A673 (cell line): ENCODE data around the gene THAP3. TPM values are rescaled to one million over a fixed set of nuclear protein-coding genes. Genes with fewer than 3 reads are reported as not detected.
"Not testable (repeated sequence)": the region's sequence is repeated elsewhere in the genome, so short reads cannot be mapped to it uniquely, and the experiment has no call there.

ENCODE experiments used
- BruUV-seq: library from RNA; stranded (reverse); fragments of 400-500 nt; replicated peaks from 2 replicates; lab custom pipeline; 2021; lab: Mats Ljungman, UMichigan
- CTCF ChIA-PET: fragments of 300-600 bp; sonication (Branson Sonifier 250); formaldehyde crosslinking; loops from one replicate; lab custom pipeline; 2022; ENCODE audit warnings: antibody characterized with exemption; lab: Charles Lee
- POLR2A ChIA-PET: fragments of 300-600 bp; sonication (Branson Sonifier 250); formaldehyde crosslinking; loops from one replicate; lab custom pipeline; 2022; ENCODE audit warnings: antibody characterized with exemption; ENCODE audit not compliant: low non-redundant PET; lab: Charles Lee
- DNase-seq: peaks from one replicate; pipeline ENCODE4 v3.0.0-alpha.2; 2015; ENCODE audit warnings: low spot score
- H3K27ac ChIP-seq: fragments of 200-600 bp; sonication (generic); 2 replicates; pipeline ENCODE4 v1.5.1; 2016; ENCODE audit warnings: mixed run types, low read depth, mild to moderate bottlenecking, mixed read lengths, antibody characterized with exemption, low read length; ENCODE audit not compliant: poor library complexity, severe bottlenecking
- H3K27me3 ChIP-seq: fragments of 200-600 bp; sonication (generic); replicated peaks from 2 replicates; pipeline ENCODE4 v1.6.1; 2017; ENCODE audit warnings: mixed run types, low read depth, mild to moderate bottlenecking, mixed read lengths, antibody characterized with exemption, low read length; ENCODE audit not compliant: insufficient read depth, poor library complexity
- H3K36me3 ChIP-seq: fragments of 200-600 bp; sonication (generic); 2 replicates; pipeline ENCODE4 v1.6.1; 2016; ENCODE audit warnings: mixed run types, mild to moderate bottlenecking, mixed read lengths, antibody characterized with exemption, low read length; ENCODE audit not compliant: insufficient read depth, poor library complexity, severe bottlenecking
- H3K4me1 ChIP-seq: fragments of 200-600 bp; sonication (generic); 2 replicates; pipeline ENCODE4 v1.6.1; 2017; ENCODE audit warnings: mixed run types, mild to moderate bottlenecking, mixed read lengths, antibody characterized with exemption, low read length; ENCODE audit not compliant: insufficient read depth, poor library complexity, severe bottlenecking
- H3K4me3 ChIP-seq: fragments of 200-600 bp; sonication (generic); 2 replicates; pipeline ENCODE4 v1.5.1; 2016; ENCODE audit warnings: low read depth, mixed run types, mild to moderate bottlenecking, mixed read lengths, low read length; ENCODE audit not compliant: poor library complexity, severe bottlenecking
- H3K9me3 ChIP-seq: fragments of 200-600 bp; sonication (generic); 2 replicates; pipeline ENCODE4 v1.6.1; 2016; ENCODE audit warnings: mixed run types, low read depth, mild to moderate bottlenecking, mixed read lengths, antibody characterized with exemption, low read length; ENCODE audit not compliant: poor library complexity, severe bottlenecking
- CTCF ChIP-seq: fragments of 300-800, 200-600 bp; sonication (generic); conservative IDR thresholded peaks from 2 replicates; pipeline ENCODE4 v1.5.1; 2017; ENCODE audit warnings: low read depth, mild to moderate bottlenecking, antibody characterized with exemption, low read length, moderate library complexity, mixed read lengths
- EZH2 ChIP-seq: fragments of 200-600 bp; sonication (generic); IDR thresholded peaks from 2 replicates; pipeline ENCODE4 v1.6.1; 2017; ENCODE audit warnings: borderline replicate concordance, low read depth, mild to moderate bottlenecking, mixed read lengths, antibody characterized with exemption, low read length; ENCODE audit not compliant: poor library complexity, severe bottlenecking
- intact Hi-C: fragments of 100-400 bp; cut with micrococcal nuclease; formaldehyde crosslinking; loops from one replicate; pipeline ENCODE4 v1.10.0; 2022; ENCODE audit not compliant: unreplicated experiment
- total RNA-seq: library from RNA; stranded (reverse); gene quantifications from 2 replicates; pipeline ENCODE4 v1.2.3, GENCODE V29; 2021

Gene THAP3
- total RNA-seq, 1 experiment from 2014 or later: 23.6 TPM

DNA sequence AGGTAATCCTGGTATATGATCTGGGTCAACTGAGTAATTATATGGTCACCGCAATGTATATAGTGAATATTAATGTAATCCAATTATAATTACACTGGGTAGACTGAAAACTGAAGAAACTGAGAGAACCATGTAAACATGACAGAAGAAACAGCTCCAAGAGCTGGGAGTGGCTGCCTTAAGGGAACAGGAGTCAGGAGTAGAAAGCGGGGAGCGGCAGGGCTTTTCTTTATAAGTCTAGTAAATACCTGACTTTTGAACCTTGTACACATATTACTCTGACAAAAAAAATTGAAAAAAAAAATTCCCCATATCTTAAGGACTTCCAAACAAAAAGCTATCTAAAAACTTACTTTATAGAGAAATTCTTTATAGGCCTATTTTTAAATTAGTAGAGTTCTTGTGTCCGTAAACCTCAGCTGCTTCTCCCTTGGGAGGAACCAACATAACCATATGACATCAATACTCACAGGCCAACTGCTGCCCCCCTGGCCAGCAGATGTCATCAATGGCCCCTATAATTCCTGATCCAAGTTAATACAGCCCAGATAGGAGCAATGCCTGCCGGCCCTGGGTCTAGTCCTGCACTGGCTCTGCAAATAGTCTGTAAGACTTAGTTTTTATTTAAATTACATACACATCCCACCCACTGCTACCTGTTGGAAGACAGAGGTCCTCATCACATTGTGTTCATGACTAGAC lies 33.8 kb downstream of the THAP3 start:
- ChIA-PET POLR2A (interaction anchor here (0.6 kb wide), 1 partner anchor 238 kb away, joined by 3 read pairs; no protein-coding TSS in a partner anchor), CTCF (no interaction called here)
- Histone ChIP-seq H3K36me3 (no peaks in the 10 kb centered on the region), H3K9me3 (no peaks in the 10 kb centered on the region), H3K27me3 (no peaks in the 10 kb centered on the region), H3K27ac (no peak overlapping the region), H3K4me1 (peaks cover 5% of the 10 kb centered on the region), H3K4me3 (no peak overlapping the region)
- intact Hi-C loops: no loop called here
- no TSS peak for BruUV-seq
- TF ChIP-seq CTCF: no peak
- TF ChIP-seq EZH2: no peak
- no peak for DNase-seq

GRCh38 chr1:6660415-6661049 lies 35.9 kb downstream of the THAP3 start:
- Histone ChIP-seq H3K27ac (no peak overlapping the region), H3K9me3 (no peaks in the 10 kb centered on the region), H3K4me3 (no peak overlapping the region), H3K27me3 (no peaks in the 10 kb centered on the region), H3K4me1 (no peaks in the 10 kb centered on the region), H3K36me3 (peaks cover under 1% of the 10 kb centered on the region)
- POLR2A ChIA-PET: no interaction called here
- DNase-seq: no peak
- BruUV-seq: no TSS peak
- intact Hi-C loops: no loop called here
- TF ChIP-seq EZH2 (no peak), CTCF (no peak)
- CTCF ChIA-PET: no interaction called here

GRCh38 chr1:6662468-6662867 lies 37.8 kb downstream of the THAP3 start:
- peaks cover 15% of the 10 kb centered on the region for H3K36me3 ChIP-seq
- H3K4me1 ChIP-seq, H3K27ac ChIP-seq, H3K4me3 ChIP-seq, POLR2A ChIA-PET, DNase-seq, H3K27me3 ChIP-seq, intact Hi-C loops, CTCF ChIA-PET, BruUV-seq, H3K9me3 ChIP-seq: not testable (repeated sequence)
